Activated T-helper 1 cell treated with anti-CD3 and anti-CD28 coated beads, Interleukin-2, amount 50 U/mL, for 16 hours (primary cell): Measurements from ENCODE around the gene TTC38.
A peak's percentile ranks its signal among the peaks of the same experiment; 100 is the strongest.

Experiments
- DNase-seq, 2 donors: peaks; one replicate each; pipeline ENCODE4 v3.0.0-alpha.2; 2020; ENCODE audit warnings: low read depth in 1 of 2, low spot score in 1 of 2

TTC38 gene

GRCh38 chr22:46327691-46328465 lies 60.1 kb downstream of the TTC38 start:
- no peak for DNase-seq

GRCh38 chr22:46328797-46329196 lies 61.0 kb downstream of the TTC38 start:
- DNase-seq, result no peak

- DNase-seq, result no peak
Measured at GRCh38 chr22:46329616-46330015, 61.8 kb downstream of the TTC38 start.

- no peak for DNase-seq
Measured at GRCh38 chr22:46330426-46330825, 62.6 kb downstream of the TTC38 start.

GRCh38 chr22:46331496-46331895 lies 63.7 kb downstream of the TTC38 start:
- no peak for DNase-seq

- DNase-seq, result peak; percentile 40 to 64
Measured at GRCh38 chr22:46335201-46336118, 67.7 kb downstream of the TTC38 start, which contains the start of gene TRMU. Gene TRMU, plus strand, starts transcription at chr22:46335714. Its CDS starts 51 bp downstream, at chr22:46335765.

- no peak for DNase-seq
Measured at GRCh38 chr22:46336119-46337078, 68.6 kb downstream of the TTC38 start.

GRCh38 chr22:46337870-46338269 lies 70.1 kb downstream of the TTC38 start:
- DNase-seq, result no peak

GRCh38 chr22:46338636-46339035 lies 70.8 kb downstream of the TTC38 start:
- DNase-seq, result no peak

GRCh38 chr22:46339956-46340355 lies 72.1 kb downstream of the TTC38 start:
- DNase-seq, result no peak

- DNase-seq, result no peak
Measured at GRCh38 chr22:46340676-46341075, 72.9 kb downstream of the TTC38 start.
